ENCODE data around the gene NR2C2AP.
A peak's percentile ranks its signal among the peaks of the same experiment; 100 is the strongest.

Gene NR2C2AP, protein sequence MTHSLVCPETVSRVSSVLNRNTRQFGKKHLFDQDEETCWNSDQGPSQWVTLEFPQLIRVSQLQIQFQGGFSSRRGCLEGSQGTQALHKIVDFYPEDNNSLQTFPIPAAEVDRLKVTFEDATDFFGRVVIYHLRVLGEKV

DNA sequence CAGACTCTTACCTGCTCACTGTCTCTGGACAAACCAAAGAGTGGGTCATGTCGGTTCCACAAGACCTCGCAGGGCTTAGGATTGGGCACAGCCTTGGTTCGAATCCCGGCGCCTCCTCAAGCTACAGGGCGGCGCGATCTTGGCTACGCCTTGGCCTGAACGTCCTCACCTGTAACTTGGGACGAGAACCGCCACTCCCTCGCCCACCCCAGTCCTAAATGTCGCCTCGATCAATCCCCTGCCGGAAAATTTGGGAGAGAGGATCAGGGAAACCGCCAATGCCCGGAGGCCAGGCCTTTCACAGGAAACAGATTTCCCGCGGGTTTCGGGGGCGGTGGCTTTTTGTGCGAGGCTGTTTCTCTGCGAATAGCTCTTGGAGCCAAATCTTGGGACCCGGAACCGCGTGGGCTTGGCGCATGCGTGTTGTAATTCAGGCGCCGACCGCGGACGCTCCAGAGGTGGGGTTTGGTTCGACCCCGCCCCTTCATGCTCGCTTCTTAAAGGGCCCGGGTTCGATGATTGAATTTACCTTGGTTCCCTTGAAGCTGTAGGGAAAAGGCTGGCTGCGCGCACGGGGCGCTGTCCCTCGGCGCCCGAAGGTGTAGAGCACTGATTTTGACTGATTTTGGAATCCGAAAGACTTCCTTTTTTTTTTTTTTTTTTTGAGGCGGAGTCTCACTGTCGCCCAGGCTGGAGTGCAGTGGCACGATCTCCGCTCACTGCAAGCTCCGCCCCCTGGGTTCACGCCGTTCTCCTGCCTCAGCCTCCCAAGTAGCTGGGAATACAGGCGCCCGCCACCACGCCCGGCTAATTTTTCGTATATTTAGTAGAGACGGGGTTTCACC, at the start of gene NR2C2AP:
NR2C2AP (minus strand) TSS at position 403 of the 845 bp plus-strand sequence; CDS start at position 49, 354 bp downstream.
- Histone ChIP-seq H3K4me1 (ENCODE audit: control insufficient read depth in 5 of 5, insufficient read depth in 5 of 5, low read length in 5 of 5) (peaks cover 3 to 14% (median 11%) of the 10 kb centered on the region in 5 donors), H3K9me3 (ENCODE audit: control insufficient read depth in 5 of 5, low read length in 5 of 5) (no peaks in the 10 kb centered on the region), H3K27ac (ENCODE audit: low read depth, low read length) (peak within 1 kb of the TSS; percentile 87), H3K9ac (ENCODE audit: low read length in 5 of 5) (peak within 1 kb of the TSS; percentile 77 to 86 (median 81)), H3K4me3 (ENCODE audit: low read depth in 1 of 5, low read length in 5 of 5) (peak within 1 kb of the TSS; percentile 65 to 87 (median 81)), H3K27me3 (ENCODE audit: control insufficient read depth in 5 of 5, insufficient read depth in 4 of 5, low read length in 5 of 5) (peaks cover 0 to 19% (median 12%) of the 10 kb centered on the region in 5 donors), H3K36me3 (ENCODE audit: control insufficient read depth in 5 of 5, insufficient read depth in 5 of 5, low read length in 5 of 5) (peaks cover 0 to 32% (median 22%) of the 10 kb centered on the region in 5 donors)

DNA sequence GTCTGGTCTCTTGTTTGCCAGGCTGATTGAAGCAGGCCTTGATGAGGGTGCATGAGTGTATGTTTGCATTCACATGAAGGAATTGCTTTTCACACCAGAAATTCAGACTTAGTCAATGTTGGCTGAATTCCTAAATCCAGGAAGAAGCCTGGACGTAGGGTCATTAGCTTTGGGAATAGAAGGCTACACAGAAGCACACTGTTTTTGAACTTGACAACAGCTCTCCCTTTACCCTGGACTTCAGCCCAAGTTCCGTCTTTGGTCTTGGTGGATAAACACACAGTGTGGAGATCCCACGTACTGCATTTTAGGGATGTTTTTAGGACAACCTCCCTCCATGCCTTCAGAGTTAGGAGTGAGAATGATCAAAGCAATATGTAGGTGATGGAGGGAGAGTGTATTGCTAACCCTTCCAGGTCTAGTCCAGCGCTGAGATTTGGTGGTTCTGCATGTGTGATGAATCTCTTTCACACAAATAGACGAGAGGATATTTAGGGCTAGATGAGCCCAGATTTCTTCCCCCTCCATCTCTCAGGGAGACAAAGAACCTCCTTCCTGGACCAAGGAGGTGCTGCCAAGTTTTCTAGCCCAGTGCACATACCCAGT, 47.1 kb upstream of the NR2C2AP start:
- H3K27me3 ChIP-seq (ENCODE audit: control insufficient read depth in 5 of 5, insufficient read depth in 4 of 5, low read length in 5 of 5), result peaks cover 3 to 21% (median 7%) of the 10 kb centered on the region in 5 donors
- no peak overlapping the region for H3K4me3 ChIP-seq (ENCODE audit: low read depth in 1 of 5, low read length in 5 of 5)
- no peak overlapping the region for H3K9ac ChIP-seq (ENCODE audit: low read length in 5 of 5)
- H3K4me1 ChIP-seq (ENCODE audit: control insufficient read depth in 5 of 5, insufficient read depth in 5 of 5, low read length in 5 of 5), result no peaks in the 10 kb centered on the region
- no peak overlapping the region for H3K27ac ChIP-seq (ENCODE audit: low read depth, low read length)
- no peaks in the 10 kb centered on the region for H3K36me3 ChIP-seq (ENCODE audit: control insufficient read depth in 5 of 5, insufficient read depth in 5 of 5, low read length in 5 of 5)
- no peaks in the 10 kb centered on the region for H3K9me3 ChIP-seq (ENCODE audit: control insufficient read depth in 5 of 5, low read length in 5 of 5)

DNA sequence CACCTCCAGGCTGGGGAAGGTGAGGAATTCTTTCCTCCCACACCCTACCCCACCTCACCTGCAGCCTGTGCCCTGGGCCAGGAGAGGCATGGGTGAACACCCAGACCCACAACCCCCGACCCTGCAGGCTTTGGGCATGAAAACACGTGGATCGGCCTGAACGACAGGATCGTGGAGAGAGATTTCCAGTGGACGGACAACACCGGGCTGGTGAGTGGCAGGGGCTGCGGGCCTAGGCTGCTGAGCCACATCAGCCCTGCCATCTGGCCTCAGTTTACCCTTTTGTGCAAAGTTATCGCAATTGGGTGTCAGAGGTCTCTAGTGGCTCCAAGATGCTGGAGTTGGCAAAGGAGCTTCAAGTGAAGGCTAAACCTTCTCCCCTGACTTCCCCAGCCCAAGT, 37.3 kb upstream of the NR2C2AP start:
- H3K9me3 ChIP-seq (ENCODE audit: control insufficient read depth in 5 of 5, low read length in 5 of 5), result peaks cover 0 to 7% (median 0%) of the 10 kb centered on the region in 5 donors
- no peaks in the 10 kb centered on the region for H3K4me1 ChIP-seq (ENCODE audit: control insufficient read depth in 5 of 5, insufficient read depth in 5 of 5, low read length in 5 of 5)
- H3K27ac ChIP-seq (ENCODE audit: low read depth, low read length), result no peak overlapping the region
- H3K4me3 ChIP-seq (ENCODE audit: low read depth in 1 of 5, low read length in 5 of 5), result no peak overlapping the region
- H3K27me3 ChIP-seq (ENCODE audit: control insufficient read depth in 5 of 5, insufficient read depth in 4 of 5, low read length in 5 of 5), result peaks cover 0 to 6% (median 3%) of the 10 kb centered on the region in 5 donors
- H3K36me3 ChIP-seq (ENCODE audit: control insufficient read depth in 5 of 5, insufficient read depth in 5 of 5, low read length in 5 of 5), result no peaks in the 10 kb centered on the region
- H3K9ac ChIP-seq (ENCODE audit: low read length in 5 of 5), result no peak overlapping the region

DNA sequence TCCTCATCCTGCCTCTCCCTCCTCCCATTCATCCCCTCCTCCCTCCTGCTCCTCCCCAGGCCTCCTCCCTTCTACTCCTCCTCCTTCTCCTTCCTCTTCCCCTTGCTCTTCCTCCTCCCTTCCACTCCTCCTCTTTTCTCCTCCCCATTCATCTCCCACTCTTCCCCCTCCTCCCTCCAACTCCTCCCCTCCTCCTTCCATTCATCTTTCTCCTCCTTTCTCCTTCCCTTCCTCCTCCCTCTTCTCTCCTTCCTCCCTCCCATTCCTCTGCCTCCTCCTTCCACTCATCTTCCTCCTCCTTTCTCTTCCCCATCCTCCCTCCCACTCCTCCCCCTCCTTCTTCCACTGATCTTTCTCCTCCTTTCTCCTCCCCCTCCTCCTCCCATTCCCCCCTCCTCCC, 36.5 kb upstream of the NR2C2AP start:
- no peaks in the 10 kb centered on the region for H3K4me1 ChIP-seq (ENCODE audit: control insufficient read depth in 5 of 5, insufficient read depth in 5 of 5, low read length in 5 of 5)
- peaks cover 3 to 11% (median 4%) of the 10 kb centered on the region in 5 donors for H3K9me3 ChIP-seq (ENCODE audit: control insufficient read depth in 5 of 5, low read length in 5 of 5)
- H3K9ac ChIP-seq (ENCODE audit: low read length in 5 of 5), result no peak overlapping the region
- H3K4me3 ChIP-seq (ENCODE audit: low read depth in 1 of 5, low read length in 5 of 5), result no peak overlapping the region
- no peaks in the 10 kb centered on the region for H3K36me3 ChIP-seq (ENCODE audit: control insufficient read depth in 5 of 5, insufficient read depth in 5 of 5, low read length in 5 of 5)
- H3K27ac ChIP-seq (ENCODE audit: low read depth, low read length), result no peak overlapping the region
- H3K27me3 ChIP-seq (ENCODE audit: control insufficient read depth in 5 of 5, insufficient read depth in 4 of 5, low read length in 5 of 5), result peaks cover 0 to 6% (median 3%) of the 10 kb centered on the region in 5 donors

DNA sequence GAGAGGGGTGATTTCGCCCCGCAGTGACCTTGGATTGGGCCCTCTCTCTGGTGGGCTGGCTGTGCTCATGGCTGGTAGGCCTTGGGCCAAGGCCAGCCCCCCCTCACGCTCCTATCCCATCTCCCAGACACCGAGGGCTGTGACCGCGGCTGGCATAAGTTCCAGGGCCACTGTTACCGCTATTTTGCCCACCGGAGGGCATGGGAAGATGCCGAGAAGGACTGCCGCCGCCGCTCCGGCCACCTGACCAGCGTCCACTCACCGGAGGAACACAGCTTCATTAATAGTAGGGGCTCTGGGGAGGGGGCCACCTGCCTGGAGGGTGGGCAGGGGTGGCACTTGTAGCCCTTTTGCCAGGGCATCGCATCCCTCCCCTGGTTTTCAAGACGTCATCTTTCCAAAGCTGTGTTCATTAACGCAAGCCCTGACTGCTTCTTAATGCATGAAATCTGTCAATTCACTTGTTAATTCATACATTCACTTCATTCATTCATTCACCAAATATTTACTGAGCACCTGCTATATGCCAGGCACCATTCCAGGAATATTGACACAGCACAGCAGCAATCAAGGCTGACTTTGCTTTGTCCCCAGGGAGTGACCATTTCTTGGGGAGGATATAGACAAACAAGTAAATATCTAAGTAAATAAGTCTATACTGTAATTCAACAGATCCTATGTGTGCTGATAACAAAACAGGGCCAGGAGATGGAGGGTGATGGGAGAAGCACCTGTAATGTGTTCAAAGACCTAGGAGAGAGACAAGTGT, 35.1 kb upstream of the NR2C2AP start:
- Histone ChIP-seq H3K9ac (ENCODE audit: low read length in 5 of 5) (no peak overlapping the region), H3K27me3 (ENCODE audit: control insufficient read depth in 5 of 5, insufficient read depth in 4 of 5, low read length in 5 of 5) (peaks cover 0 to 6% (median 3%) of the 10 kb centered on the region in 5 donors), H3K9me3 (ENCODE audit: control insufficient read depth in 5 of 5, low read length in 5 of 5) (peaks cover 13 to 24% (median 18%) of the 10 kb centered on the region in 5 donors), H3K27ac (ENCODE audit: low read depth, low read length) (no peak overlapping the region), H3K4me3 (ENCODE audit: low read depth in 1 of 5, low read length in 5 of 5) (no peak overlapping the region), H3K4me1 (ENCODE audit: control insufficient read depth in 5 of 5, insufficient read depth in 5 of 5, low read length in 5 of 5) (no peaks in the 10 kb centered on the region), H3K36me3 (ENCODE audit: control insufficient read depth in 5 of 5, insufficient read depth in 5 of 5, low read length in 5 of 5) (no peaks in the 10 kb centered on the region)

DNA sequence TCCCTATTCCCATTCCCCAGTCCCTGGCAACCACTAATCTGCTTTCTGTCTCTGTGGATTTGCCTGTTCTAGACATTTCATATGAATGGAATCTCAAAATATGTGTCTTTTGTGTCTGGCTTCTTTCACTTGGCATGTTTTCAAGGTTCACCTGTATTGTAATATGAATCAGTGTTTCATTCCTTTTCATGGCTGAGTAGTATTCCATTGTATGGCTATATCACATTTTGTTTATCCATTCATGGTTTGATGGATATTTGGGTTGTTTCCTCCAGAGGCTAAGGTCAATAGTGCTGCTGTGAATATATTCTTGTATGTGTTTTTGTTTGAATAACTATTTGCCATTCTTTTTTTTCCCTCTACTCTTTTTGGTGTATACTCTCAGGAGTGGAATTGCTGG, 33.0 kb upstream of the NR2C2AP start:
- H3K4me3 ChIP-seq (ENCODE audit: low read depth in 1 of 5, low read length in 5 of 5), result no peak overlapping the region
- peaks cover 13 to 27% (median 22%) of the 10 kb centered on the region in 5 donors for H3K9me3 ChIP-seq (ENCODE audit: control insufficient read depth in 5 of 5, low read length in 5 of 5)
- no peak overlapping the region for H3K9ac ChIP-seq (ENCODE audit: low read length in 5 of 5)
- H3K27ac ChIP-seq (ENCODE audit: low read depth, low read length), result no peak overlapping the region
- peaks cover 0 to 10% (median 6%) of the 10 kb centered on the region in 5 donors for H3K27me3 ChIP-seq (ENCODE audit: control insufficient read depth in 5 of 5, insufficient read depth in 4 of 5, low read length in 5 of 5)
- H3K4me1 ChIP-seq (ENCODE audit: control insufficient read depth in 5 of 5, insufficient read depth in 5 of 5, low read length in 5 of 5), result no peaks in the 10 kb centered on the region
- H3K36me3 ChIP-seq (ENCODE audit: control insufficient read depth in 5 of 5, insufficient read depth in 5 of 5, low read length in 5 of 5), result no peaks in the 10 kb centered on the region

DNA sequence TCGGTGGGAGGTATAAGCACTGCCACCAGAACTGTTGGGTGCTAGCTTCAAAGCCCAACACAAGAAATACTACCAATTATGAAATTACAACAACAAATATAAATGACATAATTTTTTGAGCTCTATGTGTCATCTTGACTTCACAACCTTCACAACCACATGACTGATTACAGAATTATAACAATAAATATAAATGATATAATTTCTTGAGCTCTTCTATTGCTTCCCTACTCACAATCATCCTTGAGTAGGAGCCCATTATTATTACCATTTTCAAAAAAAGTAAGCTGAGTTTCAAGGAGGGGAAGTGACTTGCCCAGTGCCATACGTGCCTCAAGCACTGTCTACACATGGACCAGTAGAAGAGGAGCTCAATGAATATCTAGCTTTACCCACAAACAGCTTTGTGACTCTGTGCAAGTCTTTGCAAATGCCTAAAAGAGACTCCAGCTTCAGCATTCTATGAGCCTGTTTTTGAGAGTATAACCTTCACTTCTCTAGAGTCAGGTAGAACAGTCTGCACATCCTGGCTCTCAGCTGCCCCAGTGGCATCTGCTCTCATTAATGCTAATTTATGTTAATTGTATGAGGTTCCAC, 31.1 kb upstream of the NR2C2AP start:
- H3K36me3 ChIP-seq (ENCODE audit: control insufficient read depth in 5 of 5, insufficient read depth in 5 of 5, low read length in 5 of 5), result no peaks in the 10 kb centered on the region
- H3K4me3 ChIP-seq (ENCODE audit: low read depth in 1 of 5, low read length in 5 of 5), result peak overlapping the region in 3 of 5 donors; percentile 36 to 41 (median 40)
- H3K27ac ChIP-seq (ENCODE audit: low read depth, low read length), result no peak overlapping the region
- no peak overlapping the region for H3K9ac ChIP-seq (ENCODE audit: low read length in 5 of 5)
- H3K9me3 ChIP-seq (ENCODE audit: control insufficient read depth in 5 of 5, low read length in 5 of 5), result peaks cover 13 to 27% (median 22%) of the 10 kb centered on the region in 5 donors
- H3K4me1 ChIP-seq (ENCODE audit: control insufficient read depth in 5 of 5, insufficient read depth in 5 of 5, low read length in 5 of 5), result no peaks in the 10 kb centered on the region
- H3K27me3 ChIP-seq (ENCODE audit: control insufficient read depth in 5 of 5, insufficient read depth in 4 of 5, low read length in 5 of 5), result peaks cover 0 to 6% (median 3%) of the 10 kb centered on the region in 5 donors

DNA sequence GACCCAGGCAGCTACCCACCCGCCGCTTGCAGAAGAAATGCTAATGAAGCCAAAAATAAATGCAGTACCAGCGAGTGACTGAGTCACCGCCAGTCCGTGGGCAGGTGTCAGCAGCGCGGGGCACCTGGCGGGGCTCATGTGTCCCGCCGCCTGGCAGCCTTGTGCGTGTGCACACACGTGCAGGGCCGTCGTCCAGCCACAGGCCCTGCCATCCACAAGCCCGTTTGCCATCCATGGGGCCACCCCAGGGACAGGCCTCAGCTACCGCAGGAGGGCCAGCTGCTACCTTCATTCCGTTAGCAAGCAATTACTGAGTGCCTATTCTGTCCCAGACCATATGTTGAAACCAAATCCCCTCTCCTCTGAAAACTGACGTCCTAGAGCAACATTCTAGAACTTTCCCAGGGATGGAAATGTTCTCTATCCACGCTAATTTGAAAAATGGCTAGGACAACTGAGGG, 29.1 kb upstream of the NR2C2AP start:
- no peaks in the 10 kb centered on the region for H3K4me1 ChIP-seq (ENCODE audit: control insufficient read depth in 5 of 5, insufficient read depth in 5 of 5, low read length in 5 of 5)
- no peaks in the 10 kb centered on the region for H3K36me3 ChIP-seq (ENCODE audit: control insufficient read depth in 5 of 5, insufficient read depth in 5 of 5, low read length in 5 of 5)
- H3K27me3 ChIP-seq (ENCODE audit: control insufficient read depth in 5 of 5, insufficient read depth in 4 of 5, low read length in 5 of 5), result peaks cover 4 to 19% (median 11%) of the 10 kb centered on the region in 5 donors
- no peak overlapping the region for H3K27ac ChIP-seq (ENCODE audit: low read depth, low read length)
- no peak overlapping the region for H3K4me3 ChIP-seq (ENCODE audit: low read depth in 1 of 5, low read length in 5 of 5)
- H3K9ac ChIP-seq (ENCODE audit: low read length in 5 of 5), result no peak overlapping the region
- peaks cover 13 to 27% (median 22%) of the 10 kb centered on the region in 5 donors for H3K9me3 ChIP-seq (ENCODE audit: control insufficient read depth in 5 of 5, low read length in 5 of 5)

DNA sequence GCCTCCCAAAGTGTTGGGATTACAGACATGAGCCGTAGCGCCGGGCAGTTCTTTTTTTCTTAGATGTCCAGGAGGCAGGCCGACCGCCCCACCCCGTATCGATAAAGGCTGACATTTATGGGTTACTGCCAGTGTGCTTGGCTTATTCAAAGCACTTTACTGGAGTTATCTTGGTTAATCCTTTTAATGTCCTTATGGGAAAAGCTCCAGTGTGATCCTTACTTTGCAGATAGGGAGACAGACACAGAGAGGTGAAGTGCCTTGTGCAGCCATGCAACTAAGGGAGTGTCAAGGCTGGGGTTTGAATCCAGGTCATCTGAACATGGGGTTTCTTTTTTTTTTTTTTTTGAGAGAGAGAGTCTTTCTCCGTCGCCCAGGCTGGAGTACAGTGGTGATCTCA, 27.8 kb upstream of the NR2C2AP start:
- H3K4me3 ChIP-seq (ENCODE audit: low read depth in 1 of 5, low read length in 5 of 5), result no peak overlapping the region
- H3K27me3 ChIP-seq (ENCODE audit: control insufficient read depth in 5 of 5, insufficient read depth in 4 of 5, low read length in 5 of 5), result peaks cover 16 to 32% (median 23%) of the 10 kb centered on the region in 5 donors
- no peak overlapping the region for H3K27ac ChIP-seq (ENCODE audit: low read depth, low read length)
- H3K36me3 ChIP-seq (ENCODE audit: control insufficient read depth in 5 of 5, insufficient read depth in 5 of 5, low read length in 5 of 5), result no peaks in the 10 kb centered on the region
- peaks cover 13 to 25% (median 22%) of the 10 kb centered on the region in 5 donors for H3K9me3 ChIP-seq (ENCODE audit: control insufficient read depth in 5 of 5, low read length in 5 of 5)
- H3K4me1 ChIP-seq (ENCODE audit: control insufficient read depth in 5 of 5, insufficient read depth in 5 of 5, low read length in 5 of 5), result no peaks in the 10 kb centered on the region
- H3K9ac ChIP-seq (ENCODE audit: low read length in 5 of 5), result no peak overlapping the region
